Right ventricle myocardium superior (tissue), 1 donor: ENCODE data around the gene ARHGAP21. TPM values are rescaled to one million over a fixed set of nuclear protein-coding genes. Genes with fewer than 3 reads are reported as not detected.
"Not testable (repeated sequence)": the region's sequence is repeated elsewhere in the genome, so short reads cannot be mapped to it uniquely, and the experiment has no call there.

Source experiments
- ATAC-seq: fragments of 200-7000 bp; cut with Tn5 transposase; one replicate; pipeline ENCODE4 v1.9.1; 2020; ENCODE audit warnings: mild to moderate bottlenecking; ENCODE audit not compliant: poor library complexity
- DNase-seq: peaks from one replicate; pipeline ENCODE4 v3.0.0-alpha.2; 2020
- intact Hi-C: fragments of 100-400 bp; cut with DNase I; formaldehyde crosslinking; loops from one replicate; pipeline ENCODE4 v1.11.2; 2022
- long read RNA-seq: library from polyadenylated mRNA; unstranded; transcript quantifications from one replicate; pipeline ENCODE4 v2.0.0, GENCODE V29; 2021
- total RNA-seq: library from RNA; stranded (reverse); fragmentation: NEBNext Ultra II Directional; extraction: Animal tissue kit (Norgen Biotek cat#: 25700); gene quantifications from one replicate; pipeline ENCODE4 v1.2.1, GENCODE V29; 2021
- donor health status: DM: no; HTN: yes; CAD: no; lungs with severe emphysema.

The ARHGAP21 gene
- 52.3 TPM for total RNA-seq
- long read RNA-seq, full-length matches to known transcripts = 2 of 16 reads
- long read RNA-seq, partial matches to known transcripts = 7 of 16 reads
- long read RNA-seq, other reads (novel, unspliced or antisense) = 7 of 16 reads

DNA sequence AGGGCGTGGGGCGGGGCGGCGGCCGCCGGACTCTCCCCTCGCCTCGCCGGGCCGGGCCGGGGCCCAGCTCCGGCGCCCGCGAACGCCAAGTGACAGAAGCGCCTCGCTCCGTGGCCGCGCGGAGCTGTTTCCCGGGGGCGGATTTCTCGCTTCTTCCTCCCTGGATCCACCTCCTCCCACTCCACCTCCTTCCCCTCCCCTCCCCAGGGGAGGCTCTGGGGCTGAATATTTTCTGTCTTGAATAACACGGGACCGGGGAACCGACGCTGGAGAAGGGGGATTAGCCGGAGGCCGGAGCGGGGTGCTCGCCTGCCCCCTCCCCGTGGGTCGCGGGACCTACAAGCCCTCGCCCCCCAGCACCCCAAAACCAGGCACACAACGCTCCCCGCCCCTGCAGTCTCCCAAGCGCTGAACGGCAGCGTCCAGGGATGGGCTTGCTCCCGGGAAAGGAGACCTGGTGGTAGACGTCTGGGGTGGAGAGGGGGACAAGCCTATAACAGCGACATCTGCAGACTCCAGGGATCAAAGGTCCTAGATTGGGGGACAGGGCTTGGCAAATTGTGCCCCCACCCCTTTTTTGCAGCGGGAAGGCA lies at the start of gene ARHGAP21:
Gene ARHGAP21 (minus strand): TSS at position 100 of the 593 bp plus-strand sequence. CDS start 1,988 bp downstream, outside the sequence.
- peak; percentile 58 for ATAC-seq
- intact Hi-C loops = loop anchor here (5.0 to 10.0 kb wide), 5 partner anchors 82 to 361 kb away; partner anchors contain the start of genes ENKUR, PRTFDC1 and THNSL1

GRCh38 chr10:24771943-24772694 lies 48.4 kb upstream of the ARHGAP21 start:
- ATAC-seq (no peak), DNase-seq (no peak)
- intact Hi-C loops = no loop called here

More for the DNA sequence above, at the start of gene ARHGAP21:
- DNase-seq = peak; percentile 87

- ATAC-seq, DNase-seq, intact Hi-C loops: not testable (repeated sequence)
These were observed 41.3 kb upstream of the ARHGAP21 start for GRCh38 chr10:24764991-24765390.

GRCh38 chr10:24762966-24763623 lies 39.4 kb upstream of the ARHGAP21 start:
- no peak for DNase-seq
- intact Hi-C loops = no loop called here
- peak; percentile 73 for ATAC-seq

DNA sequence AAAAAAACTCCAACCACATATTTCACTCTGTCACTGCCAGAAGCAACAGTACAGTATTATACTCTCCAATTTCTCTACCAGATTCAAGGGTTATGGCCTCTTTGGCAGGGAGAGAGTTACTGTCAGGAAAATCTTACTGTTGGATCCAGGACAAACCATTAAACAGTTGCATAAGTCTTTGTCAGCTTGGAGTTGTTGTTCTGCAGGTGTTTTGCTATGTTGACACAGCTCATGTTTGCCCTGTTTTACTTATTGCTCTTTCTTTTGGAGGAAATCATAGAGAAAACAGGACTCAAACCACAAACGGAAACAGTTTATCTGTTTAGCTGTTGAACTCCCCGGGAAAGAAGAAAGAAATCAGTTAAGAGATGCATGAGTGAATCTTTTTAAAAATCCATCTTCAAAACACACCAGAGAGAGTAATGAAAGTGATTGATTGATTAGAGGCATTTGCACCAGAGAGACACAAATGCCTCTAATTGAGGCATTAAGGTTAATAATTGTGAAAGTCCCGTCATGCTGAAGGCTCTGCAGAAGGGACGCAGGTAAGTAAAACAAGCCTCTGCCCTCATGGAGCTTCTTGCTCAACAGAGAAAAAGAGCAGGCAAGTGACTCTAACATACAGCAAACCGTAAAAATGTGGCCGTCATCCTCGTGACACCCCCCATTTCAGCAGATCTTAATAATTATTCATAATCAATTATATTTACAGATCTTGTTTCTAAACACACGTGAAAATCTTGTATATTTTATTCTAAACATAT lies 38.7 kb upstream of the ARHGAP21 start:
- intact Hi-C loops = no loop called here
- ATAC-seq = peak; percentile 39
- no peak for DNase-seq

DNA sequence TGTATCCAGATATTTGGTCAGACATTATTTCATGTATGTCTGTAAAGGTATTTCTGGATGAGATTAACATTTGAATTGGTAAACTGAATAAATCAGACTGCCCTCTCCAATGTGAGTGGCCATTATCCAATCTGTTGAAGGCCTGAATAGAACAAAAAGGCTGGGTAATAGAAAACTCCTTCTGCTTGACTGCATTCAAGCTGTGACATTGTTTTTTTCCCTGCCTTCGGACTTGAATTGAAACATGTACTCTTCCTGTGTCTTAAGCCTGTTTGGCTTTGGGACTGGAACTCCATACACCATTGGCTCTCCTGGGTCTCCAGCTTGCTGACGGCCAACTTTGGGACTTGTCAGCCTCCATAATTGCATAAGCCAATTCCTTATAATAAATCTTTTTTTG lies 36.0 kb upstream of the ARHGAP21 start:
- intact Hi-C loops = no loop called here
- no peak for DNase-seq
- no peak for ATAC-seq

DNA sequence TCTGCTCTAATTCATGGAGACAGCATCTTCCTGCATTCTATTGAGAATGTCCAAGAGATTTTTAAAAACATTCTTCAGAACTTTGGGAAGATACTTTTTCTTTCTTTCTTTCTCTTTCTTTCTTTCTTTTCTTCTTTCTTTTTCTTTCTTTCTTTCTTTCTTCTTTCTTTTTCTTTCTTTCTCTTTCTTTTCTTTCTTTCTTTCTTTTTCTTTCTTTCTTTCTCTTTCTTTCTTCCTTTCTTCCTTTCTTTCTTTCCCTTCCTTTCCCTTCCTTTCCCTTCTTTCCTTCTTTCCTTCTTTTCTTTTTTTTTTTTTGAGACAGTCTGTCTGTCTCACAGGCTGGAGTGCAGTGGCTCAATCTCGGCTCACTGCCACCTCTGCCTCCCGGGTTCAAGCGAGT lies 34.6 kb upstream of the ARHGAP21 start:
- DNase-seq, ATAC-seq, intact Hi-C loops: not testable (repeated sequence)

DNA sequence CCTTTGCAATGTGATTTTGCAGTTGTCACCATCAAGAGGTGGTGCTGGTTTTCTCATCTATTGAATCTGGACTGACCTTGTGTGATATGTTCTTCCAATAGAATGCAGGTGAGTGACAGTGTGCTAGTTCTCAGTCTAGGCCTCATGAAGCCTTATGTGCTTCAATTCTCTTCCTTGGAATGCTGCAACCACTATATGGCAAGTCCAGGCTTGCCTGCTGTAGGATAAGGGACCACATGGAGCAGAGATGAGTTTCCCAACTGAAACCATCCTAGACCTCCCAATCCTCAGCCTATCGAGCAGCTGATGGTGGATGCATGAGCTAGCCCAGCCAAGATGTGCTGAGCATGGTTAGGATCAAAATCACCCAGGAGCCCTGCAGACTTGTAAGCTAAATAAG lies 32.6 kb upstream of the ARHGAP21 start:
- intact Hi-C loops = no loop called here
- no peak for ATAC-seq
- DNase-seq = no peak

DNA sequence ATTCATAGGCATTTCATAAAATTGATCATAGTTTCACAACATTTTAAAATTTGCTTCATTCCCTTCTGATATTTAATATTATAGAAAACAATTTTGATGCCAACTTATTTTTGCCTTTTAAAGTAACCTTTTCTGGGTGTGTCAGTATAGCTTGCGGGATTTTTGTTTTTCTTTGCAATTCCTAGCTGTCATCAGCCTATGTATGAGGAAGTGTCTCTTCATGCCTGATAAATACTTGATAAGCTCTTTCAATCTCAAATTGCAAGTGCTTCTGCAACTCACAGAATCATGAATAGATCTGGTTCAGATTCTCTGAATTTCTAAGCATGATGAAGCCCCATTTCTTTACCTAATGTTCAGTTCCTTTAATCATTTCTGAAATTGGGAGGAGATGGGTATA lies 28.0 kb upstream of the ARHGAP21 start:
- intact Hi-C loops = no loop called here
- no peak for ATAC-seq

DNA sequence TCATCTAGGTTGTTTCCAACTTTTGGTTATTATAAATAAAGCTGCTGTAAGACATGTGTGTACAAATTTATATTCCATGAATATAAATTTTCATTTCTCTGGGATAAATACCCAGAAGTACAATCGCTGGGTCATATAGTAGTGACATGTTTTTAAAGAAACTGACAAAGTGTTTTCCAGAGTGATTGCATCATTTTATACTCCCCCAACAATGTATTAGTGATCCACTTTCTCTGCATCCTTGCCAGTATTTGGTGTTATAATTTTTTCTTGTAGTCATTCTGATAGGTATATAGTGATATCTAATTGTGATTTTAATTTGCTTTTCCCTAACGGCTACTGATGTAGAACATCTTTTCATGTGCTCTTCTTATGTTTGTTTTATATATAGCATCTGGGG lies 27.0 kb upstream of the ARHGAP21 start:
- intact Hi-C loops = no loop called here
- DNase-seq (no peak), ATAC-seq (no peak)

More for the DNA sequence above, 28.0 kb upstream of the ARHGAP21 start:
- DNase-seq = no peak

DNA sequence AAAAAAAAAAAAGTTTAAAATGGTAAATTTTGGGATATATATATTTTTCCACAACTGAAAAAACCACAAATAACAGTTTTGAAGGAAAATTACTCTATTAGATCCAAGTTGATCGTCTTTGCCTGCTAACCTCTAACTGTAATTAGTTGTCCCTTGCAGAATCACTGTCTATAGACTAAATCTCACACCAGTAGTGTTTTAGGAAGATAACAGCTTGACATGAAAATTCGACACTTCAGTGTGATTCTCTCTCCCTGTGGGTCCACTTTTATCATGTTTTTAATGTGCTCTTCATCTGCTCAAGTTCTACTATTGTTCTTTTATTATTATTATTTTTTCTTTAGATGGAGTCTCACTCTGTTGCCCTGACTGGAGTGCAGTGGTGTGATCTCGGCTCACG lies 24.5 kb upstream of the ARHGAP21 start:
- no peak for DNase-seq
- intact Hi-C loops = no loop called here
- ATAC-seq = no peak

DNA sequence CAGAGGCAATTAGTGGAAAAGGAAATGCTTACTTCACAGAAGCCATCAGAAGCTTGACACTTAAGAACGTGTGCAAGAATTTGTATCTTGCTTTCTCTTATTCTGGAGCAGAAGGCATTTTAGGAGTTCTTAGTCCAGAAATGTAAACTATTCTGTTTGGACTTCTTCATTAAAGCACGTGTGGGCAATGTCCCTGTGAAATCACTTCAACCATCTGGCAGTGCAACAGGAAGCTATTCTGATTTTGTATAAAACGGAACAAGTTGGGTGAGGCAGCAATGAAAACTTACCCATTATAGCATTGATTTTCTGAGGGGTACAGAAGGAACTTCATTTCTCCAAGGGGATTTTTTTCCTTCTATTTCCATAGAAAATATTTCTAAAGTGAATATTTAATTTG lies 21.3 kb upstream of the ARHGAP21 start:
- DNase-seq = no peak
- intact Hi-C loops = no loop called here
- no peak for ATAC-seq

GRCh38 chr10:24740714-24741113 lies 17.0 kb upstream of the ARHGAP21 start:
- intact Hi-C loops = no loop called here

GRCh38 chr10:24737001-24737400 lies 13.3 kb upstream of the ARHGAP21 start:
- no peak for ATAC-seq
- DNase-seq = no peak
- intact Hi-C loops = no loop called here

More at GRCh38 chr10:24740714-24741113, 17.0 kb upstream of the ARHGAP21 start:
- no peak for ATAC-seq
- no peak for DNase-seq

- intact Hi-C loops = no loop called here
- no peak for ATAC-seq
These were observed 8.3 kb upstream of the ARHGAP21 start for GRCh38 chr10:24731942-24732341.

GRCh38 chr10:24730811-24731210 lies 7.1 kb upstream of the ARHGAP21 start:
- intact Hi-C loops = no loop called here
- ATAC-seq = no peak
- no peak for DNase-seq

More at GRCh38 chr10:24731942-24732341, 8.3 kb upstream of the ARHGAP21 start:
- DNase-seq = no peak

GRCh38 chr10:24727786-24728185 lies 4.1 kb upstream of the ARHGAP21 start:
- DNase-seq (no peak), ATAC-seq (no peak)
- intact Hi-C loops = loop anchor here (10.0 kb wide), 3 partner anchors 227 to 357 kb away; partner anchors contain the start of gene PRTFDC1

GRCh38 chr10:24726626-24727025 lies 2.9 kb upstream of the ARHGAP21 start:
- ATAC-seq = no peak
- no peak for DNase-seq
- intact Hi-C loops = loop anchor here (10.0 kb wide), 3 partner anchors 228 to 358 kb away; partner anchors contain the start of gene PRTFDC1
